Caco-2 (cell line): ENCODE data around the gene NEUROG3. TPM values are rescaled to one million over a fixed set of nuclear protein-coding genes. Genes with fewer than 3 reads are reported as not detected.

Experiments
- BruUV-seq: library from RNA; stranded (reverse); fragments of 400-500 nt; replicated peaks from 2 replicates; lab custom pipeline; 2021; lab: Mats Ljungman, UMichigan
- CTCF ChIA-PET: fragments of 300-600 bp; sonication (Branson Sonifier 250); formaldehyde crosslinking; loops from one replicate; lab custom pipeline; 2022; ENCODE audit warnings: antibody characterized with exemption; lab: Charles Lee
- POLR2A ChIA-PET: fragments of 300-600 bp; sonication (Branson Sonifier 250); formaldehyde crosslinking; loops from one replicate; lab custom pipeline; 2022; ENCODE audit warnings: antibody characterized with exemption; lab: Charles Lee
- DNase-seq, 2 experiments: peaks; one replicate each; pipeline versions ENCODE4 v3.0.0 to v3.0.0-alpha.2; 2020 to 2022
- H3K27me3 ChIP-seq: replicated peaks from 2 replicates; pipeline ENCODE4 v1.6.0; 2011; ENCODE audit warnings: low read length; ENCODE audit not compliant: control insufficient read depth, insufficient read depth
- H3K36me3 ChIP-seq: 2 replicates; pipeline ENCODE4 v1.5.1; 2011; ENCODE audit warnings: low read length; ENCODE audit not compliant: control insufficient read depth, insufficient read depth
- H3K4me1 ChIP-seq: fragments of 250-450 bp; sonication (Bioruptor Pico); 2 replicates; pipeline ENCODE4 v1.5.1; 2020; ENCODE audit warnings: mild to moderate bottlenecking
- H3K4me3 ChIP-seq: 2 replicates; pipeline ENCODE4 v1.5.1; 2011; ENCODE audit warnings: low read depth, mild to moderate bottlenecking, control low read depth, low read length
- H3K9me3 ChIP-seq: fragments of 250-450 bp; sonication (Bioruptor Pico); 2 replicates; pipeline ENCODE4 v1.5.1; 2020; ENCODE audit warnings: mild to moderate bottlenecking, moderate library complexity
- H3K27ac Mint-ChIP-seq: one replicate; pipeline ENCODE4 v1.8.0; 2022; ENCODE audit warnings: mixed read lengths; ENCODE audit not compliant: unreplicated experiment
- H3K27me3 Mint-ChIP-seq: one replicate; pipeline ENCODE4 v1.8.0; 2022; ENCODE audit warnings: mixed read lengths; ENCODE audit not compliant: insufficient read depth, unreplicated experiment
- H3K36me3 Mint-ChIP-seq: one replicate; pipeline ENCODE4 v1.8.0; 2022; ENCODE audit warnings: mild to moderate bottlenecking, mixed read lengths; ENCODE audit not compliant: insufficient read depth, unreplicated experiment
- H3K4me1 Mint-ChIP-seq: one replicate; pipeline ENCODE4 v1.8.0; 2022; ENCODE audit warnings: low read depth, mixed read lengths; ENCODE audit not compliant: unreplicated experiment
- H3K4me3 Mint-ChIP-seq: one replicate; pipeline ENCODE4 v1.8.0; 2022; ENCODE audit warnings: mild to moderate bottlenecking, moderate library complexity, mixed read lengths; ENCODE audit not compliant: unreplicated experiment
- H3K9me3 Mint-ChIP-seq: one replicate; pipeline ENCODE4 v1.8.0; 2022; ENCODE audit warnings: mixed read lengths; ENCODE audit not compliant: unreplicated experiment
- intact Hi-C: fragments of 100-400 bp; cut with micrococcal nuclease; formaldehyde crosslinking; loops from one replicate; pipeline ENCODE4 v1.10.0; 2022; ENCODE audit not compliant: unreplicated experiment
- total RNA-seq: library from RNA; stranded (reverse); gene quantifications from 2 replicates; pipeline ENCODE4 v1.2.3, GENCODE V29; 2022
- TF ChIP-seq, protein P1 (sequence below), 2 experiments: fragments of 200-600 bp in 1 of 2; IDR thresholded peaks; 1 replicate in 1 of 2; 2 replicates in 1 of 2; pipeline versions ENCODE4 v1.5.1 to v1.8.0; 2011 to 2022; ENCODE audit warnings: antibody characterized with exemption in 1 of 2, control low read depth in 1 of 2, inconsistent platforms in 1 of 2, low read depth in 1 of 2, low read length in 1 of 2, mild to moderate bottlenecking in 1 of 2, moderate library complexity in 1 of 2; ENCODE audit not compliant: insufficient read depth in 1 of 2, severe bottlenecking in 1 of 2, unreplicated experiment in 1 of 2

NEUROG3 gene
- total RNA-seq, 1 experiment from 2014 or later = not detected

DNA sequence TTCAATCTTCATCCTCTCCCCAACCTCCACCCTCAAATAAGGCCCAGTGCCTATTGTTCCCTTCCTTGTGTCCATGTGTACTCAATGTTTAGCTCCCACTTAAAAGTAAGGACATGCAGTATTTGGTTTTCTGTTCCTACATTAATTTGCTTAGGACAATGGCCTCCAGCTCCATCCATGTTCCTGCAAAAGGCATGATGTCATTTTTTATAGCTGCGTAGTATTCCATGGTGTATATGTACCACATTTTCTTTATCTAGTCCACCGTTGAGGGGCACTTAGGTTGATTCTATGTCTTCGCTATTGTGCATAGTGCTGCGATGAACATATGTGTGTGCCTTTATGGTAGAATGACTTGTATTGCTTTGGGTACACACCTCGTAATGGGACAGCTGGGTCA, 7.2 kb upstream of the NEUROG3 start:
- Mint-ChIP-seq H3K4me1 (no peaks in the 10 kb centered on the region), H3K27ac (no peak overlapping the region), H3K9me3 (no peaks in the 10 kb centered on the region), H3K27me3 (peaks cover 30% of the 10 kb centered on the region), H3K4me3 (no peak overlapping the region), H3K36me3 (no peaks in the 10 kb centered on the region)
- DNase-seq = no peak
- TF ChIP-seq, protein P1, sequence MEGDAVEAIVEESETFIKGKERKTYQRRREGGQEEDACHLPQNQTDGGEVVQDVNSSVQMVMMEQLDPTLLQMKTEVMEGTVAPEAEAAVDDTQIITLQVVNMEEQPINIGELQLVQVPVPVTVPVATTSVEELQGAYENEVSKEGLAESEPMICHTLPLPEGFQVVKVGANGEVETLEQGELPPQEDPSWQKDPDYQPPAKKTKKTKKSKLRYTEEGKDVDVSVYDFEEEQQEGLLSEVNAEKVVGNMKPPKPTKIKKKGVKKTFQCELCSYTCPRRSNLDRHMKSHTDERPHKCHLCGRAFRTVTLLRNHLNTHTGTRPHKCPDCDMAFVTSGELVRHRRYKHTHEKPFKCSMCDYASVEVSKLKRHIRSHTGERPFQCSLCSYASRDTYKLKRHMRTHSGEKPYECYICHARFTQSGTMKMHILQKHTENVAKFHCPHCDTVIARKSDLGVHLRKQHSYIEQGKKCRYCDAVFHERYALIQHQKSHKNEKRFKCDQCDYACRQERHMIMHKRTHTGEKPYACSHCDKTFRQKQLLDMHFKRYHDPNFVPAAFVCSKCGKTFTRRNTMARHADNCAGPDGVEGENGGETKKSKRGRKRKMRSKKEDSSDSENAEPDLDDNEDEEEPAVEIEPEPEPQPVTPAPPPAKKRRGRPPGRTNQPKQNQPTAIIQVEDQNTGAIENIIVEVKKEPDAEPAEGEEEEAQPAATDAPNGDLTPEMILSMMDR (IDR thresholded peaks at IDR 0.05; ENCODE audit: insufficient read depth in 1 of 2, low read depth in 1 of 2, low read length in 1 of 2, severe bottlenecking in 1 of 2, unreplicated experiment in 1 of 2) = no peak
- H3K27me3 ChIP-seq = peaks cover 9% of the 10 kb centered on the region
- intact Hi-C loops = no loop called here
- H3K4me3 ChIP-seq = no peak overlapping the region
- H3K36me3 ChIP-seq = no peaks in the 10 kb centered on the region
- BruUV-seq = no TSS peak
- no peaks in the 10 kb centered on the region for H3K4me1 ChIP-seq
- CTCF ChIA-PET = no interaction called here
- H3K9me3 ChIP-seq = no peaks in the 10 kb centered on the region
- POLR2A ChIA-PET = no interaction called here

DNA sequence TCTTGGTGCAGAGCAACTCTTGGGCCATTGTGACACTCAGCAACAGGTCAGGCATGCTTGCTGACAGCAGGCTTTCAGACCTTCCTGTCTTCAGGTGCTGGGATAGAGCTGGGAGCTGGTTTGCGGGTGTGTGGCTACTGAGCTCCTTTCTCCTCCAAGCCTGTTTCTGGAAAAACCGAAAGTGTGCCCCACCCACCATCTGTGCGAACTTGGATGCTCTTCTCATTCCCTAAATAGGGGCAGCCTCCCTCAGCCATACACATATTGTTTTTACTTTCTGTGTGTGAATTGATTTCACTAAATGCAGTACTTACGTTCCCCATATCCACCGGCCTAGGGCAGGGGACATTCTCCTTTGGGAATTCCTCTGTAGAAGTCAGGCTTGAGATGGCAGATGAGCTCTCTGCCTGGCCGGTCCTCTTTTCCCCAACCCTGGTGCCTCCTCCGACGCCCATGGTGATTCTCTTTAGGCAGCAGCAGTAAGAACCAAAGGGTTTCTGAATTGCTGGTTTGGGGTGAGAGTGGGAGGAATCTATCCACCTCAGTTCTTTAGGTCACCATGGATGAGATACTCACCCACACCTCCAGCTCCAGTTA, 6.3 kb upstream of the NEUROG3 start:
- peaks cover 16% of the 10 kb centered on the region for H3K27me3 ChIP-seq
- Mint-ChIP-seq H3K27ac (no peak overlapping the region), H3K36me3 (no peaks in the 10 kb centered on the region), H3K4me1 (peaks cover 6% of the 10 kb centered on the region), H3K4me3 (no peak overlapping the region), H3K27me3 (peaks cover 35% of the 10 kb centered on the region), H3K9me3 (no peaks in the 10 kb centered on the region)
- no TSS peak for BruUV-seq
- DNase-seq = no peak
- ChIA-PET CTCF (no interaction called here), POLR2A (no interaction called here)
- no peaks in the 10 kb centered on the region for H3K36me3 ChIP-seq
- TF ChIP-seq, protein P1 (IDR thresholded peaks at IDR 0.05; ENCODE audit: insufficient read depth in 1 of 2, low read depth in 1 of 2, low read length in 1 of 2, severe bottlenecking in 1 of 2, unreplicated experiment in 1 of 2) = no peak
- intact Hi-C loops = no loop called here
- no peaks in the 10 kb centered on the region for H3K9me3 ChIP-seq
- no peaks in the 10 kb centered on the region for H3K4me1 ChIP-seq
- H3K4me3 ChIP-seq = no peak overlapping the region

GRCh38 chr10:69578508-69578991, 5.3 kb upstream of the NEUROG3 start:
- Mint-ChIP-seq H3K9me3 (no peaks in the 10 kb centered on the region), H3K4me1 (peaks cover 7% of the 10 kb centered on the region), H3K4me3 (no peak overlapping the region), H3K36me3 (no peaks in the 10 kb centered on the region), H3K27me3 (peaks cover 42% of the 10 kb centered on the region), H3K27ac (no peak overlapping the region)
- intact Hi-C loops = no loop called here
- ChIA-PET CTCF (no interaction called here), POLR2A (no interaction called here)
- Histone ChIP-seq H3K27me3 (peaks cover 22% of the 10 kb centered on the region), H3K36me3 (no peaks in the 10 kb centered on the region), H3K4me3 (no peak overlapping the region), H3K4me1 (peaks cover 5% of the 10 kb centered on the region), H3K9me3 (no peaks in the 10 kb centered on the region)
- no peak for DNase-seq
- TF ChIP-seq, protein P1 (IDR thresholded peaks at IDR 0.05; ENCODE audit: insufficient read depth in 1 of 2, low read depth in 1 of 2, low read length in 1 of 2, severe bottlenecking in 1 of 2, unreplicated experiment in 1 of 2) = no peak
- no TSS peak for BruUV-seq
